Activated T-cell treated with anti-CD3 and anti-CD28 coated beads, Interleukin-2, amount 50 U/mL, for 72 hours (primary cell): ENCODE data around the gene TMEM95. TPM values are rescaled to one million over a fixed set of nuclear protein-coding genes. Genes with fewer than 3 reads are reported as not detected.
A peak's percentile ranks its signal among the peaks of the same experiment; 100 is the strongest.

ENCODE experiments used
- ATAC-seq, 2 donors: fragments of 150-1000 bp; cut with Tn5 transposase; replicated peaks in 1 of 2; 2 replicates each; pipeline ENCODE4 v1.10.0; 2021; ENCODE audit warnings: moderate library complexity in 2 of 2, mild to moderate bottlenecking in 1 of 2
- DNase-seq, 2 donors: peaks; one replicate each; pipeline ENCODE4 v3.0.0; 2021 to 2022; ENCODE audit warnings: mixed read lengths in 1 of 2
- H3K27ac Mint-ChIP-seq: one replicate; pipeline ENCODE4 v1.8.0; 2022; ENCODE audit warnings: mild to moderate bottlenecking, moderate library complexity, mixed read lengths
- H3K27me3 Mint-ChIP-seq: one replicate; pipeline ENCODE4 v1.8.0; 2022; ENCODE audit warnings: low read depth, mixed read lengths
- H3K36me3 Mint-ChIP-seq, 2 donors: one replicate each; pipeline ENCODE4 v1.8.0; 2022; ENCODE audit warnings: mixed read lengths in 2 of 2, mild to moderate bottlenecking in 1 of 2; ENCODE audit not compliant: insufficient read depth in 2 of 2
- H3K4me1 Mint-ChIP-seq: one replicate; pipeline ENCODE4 v1.8.0; 2022; ENCODE audit warnings: low read depth, mixed read lengths
- H3K4me3 Mint-ChIP-seq, 2 donors: one replicate each; pipeline ENCODE4 v1.8.0; 2022; ENCODE audit warnings: mild to moderate bottlenecking in 2 of 2, mixed read lengths in 2 of 2, moderate library complexity in 2 of 2
- H3K9me3 Mint-ChIP-seq, 2 donors: one replicate each; pipeline ENCODE4 v1.8.0; 2022; ENCODE audit warnings: mixed read lengths in 2 of 2
- total RNA-seq, 2 donors: library from RNA; stranded (reverse); gene quantifications; one replicate each; pipeline ENCODE4 v1.2.3, GENCODE V29; 2022

Gene TMEM95
- total RNA-seq, 2 donors from 2014 or later = 0.34 TPM; not detected in 1

GRCh38 chr17:7340179-7340578 lies 14.8 kb upstream of the TMEM95 start:
- H3K4me1 Mint-ChIP-seq = peaks cover 39% of the 10 kb centered on the region
- ATAC-seq (no peak), DNase-seq (no peak)
- H3K9me3 Mint-ChIP-seq = no peaks in the 10 kb centered on the region
- peak overlapping the region; percentile 80 for H3K27ac Mint-ChIP-seq
- peak overlapping the region; percentile 34 to 75 for H3K4me3 Mint-ChIP-seq
- H3K36me3 Mint-ChIP-seq = peaks cover 14 to 19% of the 10 kb centered on the region in 2 donors
- no peaks in the 10 kb centered on the region for H3K27me3 Mint-ChIP-seq

- no peak for DNase-seq
Observed at GRCh38 chr17:7341842-7342241, 13.1 kb upstream of the TMEM95 start.

GRCh38 chr17:7343250-7343649 lies 11.7 kb upstream of the TMEM95 start:
- Mint-ChIP-seq H3K4me1 (peaks cover 22% of the 10 kb centered on the region), H3K27ac (no peak overlapping the region), H3K27me3 (no peaks in the 10 kb centered on the region), H3K36me3 (peaks cover 9 to 21% of the 10 kb centered on the region in 2 donors), H3K9me3 (no peaks in the 10 kb centered on the region), H3K4me3 (no peak overlapping the region)
- ATAC-seq (no peak), DNase-seq (no peak)

More at GRCh38 chr17:7341842-7342241, 13.1 kb upstream of the TMEM95 start:
- no peak overlapping the region for H3K4me3 Mint-ChIP-seq
- H3K27ac Mint-ChIP-seq = no peak overlapping the region
- H3K36me3 Mint-ChIP-seq = peaks cover 14 to 24% of the 10 kb centered on the region in 2 donors
- ATAC-seq = no peak
- no peaks in the 10 kb centered on the region for H3K27me3 Mint-ChIP-seq
- H3K4me1 Mint-ChIP-seq = peaks cover 32% of the 10 kb centered on the region
- H3K9me3 Mint-ChIP-seq = no peaks in the 10 kb centered on the region

GRCh38 chr17:7346761-7347614 lies 8.0 kb upstream of the TMEM95 start:
- DNase-seq = no peak
- H3K4me3 Mint-ChIP-seq = no peak overlapping the region
- peaks cover 28% of the 10 kb centered on the region for H3K4me1 Mint-ChIP-seq
- no peaks in the 10 kb centered on the region for H3K9me3 Mint-ChIP-seq
- no peak for ATAC-seq
- H3K27me3 Mint-ChIP-seq = no peaks in the 10 kb centered on the region
- peaks cover 3 to 12% of the 10 kb centered on the region in 2 donors for H3K36me3 Mint-ChIP-seq
- no peak overlapping the region for H3K27ac Mint-ChIP-seq

- Mint-ChIP-seq H3K27me3 (no peaks in the 10 kb centered on the region), H3K4me1 (peaks cover 34% of the 10 kb centered on the region), H3K36me3 (peaks cover 4 to 12% of the 10 kb centered on the region in 2 donors), H3K27ac (peak overlapping the region; percentile 44), H3K9me3 (no peaks in the 10 kb centered on the region), H3K4me3 (no peak overlapping the region)
- no peak for ATAC-seq
- no peak for DNase-seq
Observed at GRCh38 chr17:7347630-7348477, 7.1 kb upstream of the TMEM95 start.

- H3K4me1 Mint-ChIP-seq = peaks cover 37% of the 10 kb centered on the region
- H3K27me3 Mint-ChIP-seq = no peaks in the 10 kb centered on the region
- H3K4me3 Mint-ChIP-seq = peak overlapping the region in 1 of 2 donors; percentile 15
- peaks cover 4 to 11% of the 10 kb centered on the region in 2 donors for H3K36me3 Mint-ChIP-seq
- ATAC-seq (no peak), DNase-seq (no peak)
- no peak overlapping the region for H3K27ac Mint-ChIP-seq
- H3K9me3 Mint-ChIP-seq = no peaks in the 10 kb centered on the region
Observed at GRCh38 chr17:7348478-7349242, 6.3 kb upstream of the TMEM95 start.

GRCh38 chr17:7351665-7352502 lies 3.1 kb upstream of the TMEM95 start, which contains the start of gene KCTD11:
TSS of gene KCTD11 (plus strand) at chr17:7352162.
- Mint-ChIP-seq H3K4me1 (peaks cover 53% of the 10 kb centered on the region), H3K27ac (peak within 1 kb of the TSS; percentile 94), H3K27me3 (peaks cover 4% of the 10 kb centered on the region), H3K4me3 (peak within 1 kb of the TSS; percentile 84 to 93), H3K36me3 (peaks cover 4 to 5% of the 10 kb centered on the region in 2 donors), H3K9me3 (no peaks in the 10 kb centered on the region)
- DNase-seq = peak; percentile 88
- ATAC-seq = peak; percentile 73 to 78

- ATAC-seq = no peak
- H3K4me3 Mint-ChIP-seq = peak overlapping the region; percentile 84 to 93
- DNase-seq = no peak
- H3K36me3 Mint-ChIP-seq = peaks cover 4 to 5% of the 10 kb centered on the region in 2 donors
- peaks cover 6% of the 10 kb centered on the region for H3K27me3 Mint-ChIP-seq
- H3K4me1 Mint-ChIP-seq = peaks cover 53% of the 10 kb centered on the region
- peak overlapping the region; percentile 94 for H3K27ac Mint-ChIP-seq
- H3K9me3 Mint-ChIP-seq = no peaks in the 10 kb centered on the region
Observed at GRCh38 chr17:7352503-7352889, 2.5 kb upstream of the TMEM95 start.

- peaks cover 6% of the 10 kb centered on the region for H3K27me3 Mint-ChIP-seq
- H3K36me3 Mint-ChIP-seq = peaks cover 4 to 5% of the 10 kb centered on the region in 2 donors
- peaks cover 53% of the 10 kb centered on the region for H3K4me1 Mint-ChIP-seq
- ATAC-seq (no peak), DNase-seq (no peak)
- H3K4me3 Mint-ChIP-seq = peak overlapping the region; percentile 84 to 93
- H3K27ac Mint-ChIP-seq = peak overlapping the region; percentile 94
- no peaks in the 10 kb centered on the region for H3K9me3 Mint-ChIP-seq
Observed at GRCh38 chr17:7352910-7353635, 1.9 kb upstream of the TMEM95 start.

- peaks cover 2 to 4% of the 10 kb centered on the region in 2 donors for H3K36me3 Mint-ChIP-seq
- H3K9me3 Mint-ChIP-seq = no peaks in the 10 kb centered on the region
- H3K27me3 Mint-ChIP-seq = peaks cover 6% of the 10 kb centered on the region
- DNase-seq (peak; percentile 42 to 50), ATAC-seq (peak; percentile 18 to 35)
- H3K27ac Mint-ChIP-seq = peak overlapping the region; percentile 70
- H3K4me1 Mint-ChIP-seq = peaks cover 44% of the 10 kb centered on the region
- peak overlapping the region; percentile 29 to 70 for H3K4me3 Mint-ChIP-seq
Observed at GRCh38 chr17:7354262-7354843, 603 bp upstream of the TMEM95 start.

- Mint-ChIP-seq H3K27me3 (peaks cover 6% of the 10 kb centered on the region), H3K9me3 (no peaks in the 10 kb centered on the region), H3K4me1 (peaks cover 37% of the 10 kb centered on the region), H3K27ac (no peak overlapping the region), H3K36me3 (peaks cover 2 to 4% of the 10 kb centered on the region in 2 donors), H3K4me3 (peak overlapping the region in 1 of 2 donors; percentile 27)
- DNase-seq = no peak
- no peak for ATAC-seq
Observed at GRCh38 chr17:7355573-7355972, 617 bp downstream of the TMEM95 start.
